GM08714 (cell line): ENCODE measurements around the gene CTDSP1.

Experiments
- H3K4me3 ChIP-seq: fragments of 200-500 bp; sonication (Bioruptor generic); 2 replicates; pipeline ENCODE4 v1.5.1; 2014; ENCODE audit warnings: mild to moderate bottlenecking, low read length, inconsistent platforms
- ZNF274 ChIP-seq: IDR thresholded peaks from 2 replicates; pipeline ENCODE4 v1.6.1; 2012; ENCODE audit warnings: mild to moderate bottlenecking, low read depth, low read length

Gene CTDSP1

DNA sequence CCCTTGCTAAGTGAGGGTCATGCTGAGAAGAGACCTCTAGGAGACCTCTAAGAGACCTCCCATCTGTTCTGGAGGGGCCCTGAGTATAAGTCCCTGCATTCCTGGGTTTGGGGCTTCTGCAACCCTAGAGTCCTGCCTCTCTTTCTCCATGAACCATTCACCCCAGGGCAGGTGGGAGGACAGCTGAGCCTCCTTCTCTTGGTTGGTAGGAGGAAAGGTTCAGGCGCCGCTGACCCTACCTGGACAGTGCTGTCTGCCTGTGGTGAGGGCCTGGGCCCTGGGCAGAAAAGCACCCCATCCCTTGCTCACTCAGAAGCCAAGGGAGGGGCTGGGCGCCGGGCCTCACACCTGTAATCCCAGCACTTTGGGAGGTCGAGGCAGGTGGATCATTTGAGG, 18.7 kb downstream of the CTDSP1 start:
- TF ChIP-seq ZNF274: no peak
- no peak overlapping the region for H3K4me3 ChIP-seq

DNA sequence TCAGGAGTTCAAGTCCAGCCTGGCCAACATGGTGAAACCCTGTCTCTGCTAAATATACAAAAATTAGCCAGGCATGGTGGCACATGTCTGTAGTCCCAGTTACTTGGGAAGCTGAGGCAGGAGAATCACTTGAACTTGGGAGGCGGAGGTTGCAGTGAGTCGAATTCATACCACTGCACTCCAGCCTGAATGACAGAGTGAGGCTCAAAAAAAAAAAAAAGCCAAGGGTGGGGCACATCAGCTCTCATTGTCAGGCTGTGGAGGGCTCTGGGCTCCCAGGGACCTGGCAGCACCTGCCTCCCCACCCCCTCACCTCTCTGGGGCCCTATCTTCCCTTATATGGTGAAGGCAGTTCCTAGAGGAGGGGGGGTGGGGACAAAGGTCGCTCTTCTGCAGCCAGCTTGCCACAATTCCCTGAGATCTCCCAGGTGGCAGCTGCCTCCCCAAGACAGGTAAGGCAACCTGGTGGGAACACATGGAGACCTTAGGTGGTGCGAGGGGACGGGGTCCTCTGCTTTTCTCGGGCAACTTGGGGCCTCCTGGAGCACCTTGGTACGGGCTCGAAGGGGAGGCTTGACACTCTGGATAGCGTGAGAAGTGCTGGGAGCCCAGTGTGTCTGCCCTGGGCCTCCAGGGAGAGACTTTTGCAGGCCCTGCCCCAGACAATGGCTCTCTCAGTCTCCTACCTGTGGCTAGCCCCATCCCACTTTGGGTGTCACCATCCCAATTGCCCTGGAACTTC, 19.2 kb downstream of the CTDSP1 start, which contains the start of gene VIL1:
TSS of gene VIL1 (plus strand) at position 407 of the 742 bp plus-strand sequence. CDS start 4,656 bp downstream, outside the sequence.
- no peak within 1 kb of the TSS for H3K4me3 ChIP-seq
- no peak for TF ChIP-seq ZNF274

DNA sequence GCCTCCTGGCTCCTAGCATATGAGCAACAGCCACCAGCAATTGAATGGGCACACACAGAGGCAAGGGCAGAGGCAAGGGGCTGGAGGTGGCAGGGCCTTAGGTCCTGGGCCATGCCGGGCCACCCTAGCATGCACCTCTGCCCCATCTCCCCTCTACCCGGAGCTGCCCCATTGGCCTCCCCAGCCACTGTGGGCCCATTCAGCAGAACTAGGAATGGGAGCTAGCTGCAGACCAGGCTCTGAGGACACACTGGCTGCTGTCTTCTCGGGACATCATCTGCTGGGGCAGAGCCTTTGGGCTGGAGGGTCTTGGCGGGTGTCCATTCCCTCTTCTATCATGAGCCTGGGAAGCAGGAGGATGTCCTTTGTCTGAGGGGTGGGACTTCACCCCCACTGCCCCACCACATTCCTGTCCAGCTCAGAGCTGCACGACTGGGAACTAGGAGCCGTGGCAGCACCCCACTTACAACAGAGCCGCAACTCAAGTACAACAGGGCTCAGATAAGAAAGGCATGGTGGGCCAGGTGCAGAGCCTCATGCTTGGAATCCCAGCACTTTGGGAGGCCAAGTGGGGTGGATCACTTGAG, 20.1 kb downstream of the CTDSP1 start:
- no peak overlapping the region for H3K4me3 ChIP-seq
- TF ChIP-seq ZNF274: no peak

DNA sequence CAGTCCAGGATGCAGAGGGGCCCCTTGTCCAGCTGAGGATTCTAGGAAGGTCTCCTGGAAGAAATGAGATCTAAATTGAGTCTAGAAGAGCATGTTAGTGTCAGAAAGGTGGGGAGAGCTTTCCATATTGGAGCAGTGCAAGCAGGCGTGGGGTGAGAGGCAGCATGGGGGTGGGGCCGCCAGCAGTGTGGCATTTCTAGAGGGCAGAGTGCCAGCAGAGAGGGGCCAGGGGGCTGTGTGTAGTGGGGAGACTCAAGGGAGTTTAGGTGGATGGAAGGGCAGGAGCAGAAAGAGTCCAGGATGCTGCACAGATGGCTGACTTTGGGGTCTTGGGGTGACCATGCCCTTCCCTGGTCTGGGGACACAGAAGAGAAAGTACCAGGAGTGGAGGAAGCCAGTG, 21.4 kb downstream of the CTDSP1 start:
- no peak overlapping the region for H3K4me3 ChIP-seq
- TF ChIP-seq ZNF274: no peak

DNA sequence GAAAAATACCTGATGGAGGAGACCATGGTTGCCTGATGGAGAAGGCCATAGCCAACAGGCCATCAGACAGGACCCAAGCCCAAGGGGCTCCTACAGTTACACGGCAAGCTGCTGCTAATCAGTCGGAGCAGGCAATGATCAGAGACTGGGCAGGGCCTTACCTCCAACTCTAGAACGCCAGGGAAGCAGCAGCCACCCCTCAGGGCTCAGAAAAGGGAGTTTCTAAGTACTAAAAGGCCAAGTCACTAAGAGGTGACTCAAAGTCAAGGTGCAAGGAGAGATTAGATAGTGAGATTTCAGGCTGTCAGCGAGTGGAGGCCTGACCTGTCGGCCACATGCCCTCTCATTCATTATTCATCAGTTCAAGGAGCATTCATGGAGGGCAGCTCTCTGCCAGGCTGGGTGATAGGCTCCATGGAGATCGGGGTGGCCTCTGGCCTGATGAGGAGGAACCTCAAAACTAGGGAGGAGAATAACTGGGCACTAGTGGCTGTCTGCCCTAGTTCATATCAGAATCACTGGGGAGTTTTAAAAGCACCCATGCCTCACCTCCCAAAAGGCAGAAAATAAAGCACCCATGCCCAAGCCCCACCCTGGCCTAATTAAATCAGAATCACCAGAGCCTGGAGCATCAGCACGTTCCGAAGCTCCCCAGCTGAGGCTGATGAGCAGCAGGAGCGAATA, 22.9 kb downstream of the CTDSP1 start:
- TF ChIP-seq ZNF274: no peak
- no peak overlapping the region for H3K4me3 ChIP-seq

DNA sequence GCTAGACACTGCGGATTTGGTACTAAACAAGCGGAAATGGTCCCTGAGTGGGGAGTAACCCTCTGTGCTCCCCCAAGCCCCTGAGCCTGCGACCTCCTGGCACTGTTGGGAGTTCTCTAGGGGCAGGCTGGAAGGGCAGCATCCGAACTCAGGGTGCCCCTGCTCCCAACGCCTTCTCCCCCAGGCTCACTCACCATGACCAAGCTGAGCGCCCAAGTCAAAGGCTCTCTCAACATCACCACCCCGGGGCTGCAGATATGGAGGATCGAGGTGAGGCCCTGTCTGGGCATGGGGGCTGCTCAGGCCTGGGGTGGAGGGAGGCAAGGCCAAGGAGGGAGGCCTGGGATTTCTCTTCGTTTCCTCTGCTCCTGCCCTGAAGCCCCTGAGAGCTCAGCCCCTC, 23.9 kb downstream of the CTDSP1 start:
- TF ChIP-seq ZNF274: no peak
- H3K4me3 ChIP-seq: no peak overlapping the region

DNA sequence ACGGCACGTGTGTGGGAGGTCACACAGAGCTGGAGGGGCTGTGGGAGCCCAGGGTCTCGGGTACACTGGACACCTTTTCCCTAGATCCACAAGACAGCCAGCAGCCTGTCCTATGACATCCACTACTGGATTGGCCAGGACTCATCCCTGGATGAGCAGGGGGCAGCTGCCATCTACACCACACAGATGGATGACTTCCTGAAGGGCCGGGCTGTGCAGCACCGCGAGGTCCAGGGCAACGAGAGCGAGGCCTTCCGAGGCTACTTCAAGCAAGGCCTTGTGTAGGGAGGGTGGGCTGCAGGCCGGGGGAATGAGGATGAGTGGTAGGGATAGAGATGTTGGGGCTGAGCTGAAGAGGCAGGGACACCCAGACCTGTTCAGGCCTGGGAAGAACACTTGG, 25.9 kb downstream of the CTDSP1 start:
- no peak overlapping the region for H3K4me3 ChIP-seq

DNA sequence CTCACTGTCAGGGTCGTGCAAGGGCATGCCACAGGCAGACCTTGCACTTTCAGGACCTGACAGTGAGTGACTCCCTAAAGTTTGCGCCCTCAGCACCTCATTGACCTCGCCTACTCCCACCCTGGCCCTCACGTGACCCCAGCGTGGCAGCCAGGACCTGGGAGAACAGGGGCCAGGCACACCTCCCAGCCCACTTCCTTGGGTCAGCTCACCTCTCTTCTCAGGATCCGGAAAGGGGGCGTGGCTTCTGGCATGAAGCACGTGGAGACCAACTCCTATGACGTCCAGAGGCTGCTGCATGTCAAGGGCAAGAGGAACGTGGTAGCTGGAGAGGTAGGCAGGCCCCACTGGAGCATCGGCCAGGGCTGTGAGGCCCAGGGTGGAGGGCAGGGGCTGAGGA, 28.1 kb downstream of the CTDSP1 start:
- no peak for TF ChIP-seq ZNF274
- no peak overlapping the region for H3K4me3 ChIP-seq

More for the DNA sequence above, 25.9 kb downstream of the CTDSP1 start:
- TF ChIP-seq ZNF274: no peak

DNA sequence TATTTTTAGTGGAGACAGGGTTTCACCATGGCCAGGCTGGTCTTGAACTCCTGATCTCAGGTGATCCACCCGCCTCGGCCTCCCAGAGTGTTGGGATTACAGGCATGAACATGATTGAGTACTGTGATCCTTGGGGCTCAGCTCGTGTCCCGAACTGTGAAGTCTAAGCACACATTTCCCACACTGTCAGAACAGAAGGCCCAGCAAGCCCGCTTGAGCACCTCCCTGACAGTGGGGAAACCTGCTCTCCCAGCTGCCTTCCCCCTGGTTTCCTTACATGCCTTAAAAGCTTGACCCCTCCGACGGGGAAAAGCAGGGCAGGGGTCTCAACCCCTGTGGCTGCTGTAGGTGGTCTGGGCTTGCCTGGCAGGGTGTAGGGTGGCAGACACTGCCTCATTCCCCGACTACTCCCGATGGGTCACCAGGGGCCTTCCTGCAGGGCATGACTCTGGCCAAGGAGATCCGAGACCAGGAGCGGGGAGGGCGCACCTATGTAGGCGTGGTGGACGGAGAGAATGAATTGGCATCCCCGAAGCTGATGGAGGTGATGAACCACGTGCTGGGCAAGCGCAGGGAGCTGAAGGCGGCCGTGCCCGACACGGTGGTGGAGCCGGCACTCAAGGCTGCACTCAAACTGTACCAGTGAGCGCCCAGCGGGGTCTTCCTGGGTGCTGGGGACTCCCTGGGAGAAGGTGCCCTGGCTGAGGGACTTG, 29.3 kb downstream of the CTDSP1 start:
- no peak for TF ChIP-seq ZNF274
- no peak overlapping the region for H3K4me3 ChIP-seq

DNA sequence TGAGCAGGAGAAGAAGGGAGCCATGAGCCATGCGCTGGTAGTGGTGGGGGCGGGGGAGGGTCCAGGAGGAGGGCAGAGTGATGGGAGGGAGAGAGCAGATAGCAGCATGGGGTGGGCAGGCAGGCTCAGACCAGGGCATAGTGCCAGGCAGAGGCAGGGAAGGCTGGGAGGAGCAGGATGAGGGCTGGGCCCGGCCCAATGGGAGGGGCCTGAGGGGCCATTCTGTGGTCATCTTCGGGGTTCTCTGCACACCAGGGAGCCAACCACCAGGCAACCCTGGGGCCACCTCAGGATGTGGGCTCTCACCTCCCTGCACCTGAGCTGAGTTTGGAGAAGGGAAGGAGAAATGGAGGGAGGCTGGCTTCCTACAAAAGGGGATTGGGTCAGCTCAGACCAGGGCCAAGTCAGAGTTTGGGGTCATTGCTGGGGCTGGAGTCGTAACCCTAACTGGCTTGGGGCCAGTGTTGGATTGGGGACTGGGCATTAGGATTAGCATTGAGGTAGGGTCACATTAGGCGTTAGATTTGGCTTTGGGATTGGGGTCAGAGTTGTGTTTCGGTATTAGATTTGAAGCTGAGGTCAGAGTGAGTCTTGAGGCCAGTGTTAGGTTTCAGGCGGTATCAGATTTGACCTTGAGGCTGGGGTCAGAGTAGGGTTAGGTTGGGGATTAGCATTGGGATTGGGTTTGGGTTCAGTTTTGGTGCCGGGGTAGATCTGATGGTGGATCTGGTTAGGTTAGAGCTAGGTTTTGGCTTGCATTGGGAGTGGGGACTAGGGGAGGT, 30.4 kb downstream of the CTDSP1 start:
- no peak for TF ChIP-seq ZNF274
- H3K4me3 ChIP-seq: no peak overlapping the region

DNA sequence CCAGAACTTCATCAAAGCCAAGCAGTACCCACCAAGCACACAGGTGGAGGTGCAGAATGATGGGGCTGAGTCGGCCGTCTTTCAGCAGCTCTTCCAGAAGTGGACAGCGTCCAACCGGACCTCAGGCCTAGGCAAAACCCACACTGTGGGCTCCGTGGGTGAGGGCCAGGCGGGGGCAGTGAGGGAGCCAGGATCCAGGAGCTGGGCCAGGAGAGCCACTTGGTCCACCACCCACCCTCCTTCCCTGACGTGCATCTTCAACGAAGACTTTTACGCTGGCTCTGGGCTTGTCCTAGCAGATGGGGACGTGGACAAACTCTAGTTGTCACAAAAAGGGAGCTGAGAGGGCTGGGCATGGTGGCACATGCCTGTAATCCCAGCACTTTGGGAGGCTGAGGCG, 31.1 kb downstream of the CTDSP1 start:
- TF ChIP-seq ZNF274: no peak
- no peak overlapping the region for H3K4me3 ChIP-seq

DNA sequence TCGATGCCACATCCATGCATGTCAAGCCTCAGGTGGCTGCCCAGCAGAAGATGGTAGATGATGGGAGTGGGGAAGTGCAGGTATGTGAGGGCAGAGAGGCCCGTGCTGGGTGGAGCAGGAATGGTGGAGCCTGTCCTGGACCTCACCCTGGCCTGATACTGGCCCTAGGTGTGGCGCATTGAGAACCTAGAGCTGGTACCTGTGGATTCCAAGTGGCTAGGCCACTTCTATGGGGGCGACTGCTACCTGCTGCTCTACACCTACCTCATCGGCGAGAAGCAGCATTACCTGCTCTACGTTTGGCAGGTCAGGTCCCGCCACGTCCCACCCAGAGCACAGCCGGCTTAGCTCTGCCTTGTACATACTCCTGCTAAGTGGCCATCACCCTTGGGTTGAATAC, 32.2 kb downstream of the CTDSP1 start:
- H3K4me3 ChIP-seq: no peak overlapping the region
- no peak for TF ChIP-seq ZNF274

DNA sequence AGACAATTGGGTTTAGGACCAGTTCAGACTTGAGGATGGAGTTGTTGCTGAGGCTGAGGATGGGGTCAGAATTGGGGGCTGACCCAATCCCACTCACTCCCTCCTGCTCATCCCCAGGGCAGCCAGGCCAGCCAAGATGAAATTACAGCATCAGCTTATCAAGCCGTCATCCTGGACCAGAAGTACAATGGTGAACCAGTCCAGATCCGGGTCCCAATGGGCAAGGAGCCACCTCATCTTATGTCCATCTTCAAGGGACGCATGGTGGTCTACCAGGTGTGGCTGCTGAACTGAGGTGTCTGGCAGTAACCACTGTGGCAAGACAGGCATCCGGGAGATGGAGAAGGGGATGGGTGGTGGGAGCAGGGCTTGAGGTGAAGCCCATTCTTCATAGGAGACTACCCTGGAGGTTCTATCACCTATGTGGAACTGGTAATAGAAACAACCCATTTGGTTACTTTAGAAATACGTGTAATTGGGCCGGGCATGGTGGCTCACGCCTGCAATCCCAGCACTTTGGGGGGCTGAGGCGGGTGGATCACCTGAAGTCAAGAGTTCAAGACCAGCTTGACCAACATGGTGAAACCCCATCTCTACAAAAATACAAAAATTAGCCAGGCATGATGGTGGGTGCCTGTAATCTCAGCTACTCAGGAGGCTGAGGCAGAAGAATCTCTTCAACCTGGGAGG, 33.2 kb downstream of the CTDSP1 start:
- no peak overlapping the region for H3K4me3 ChIP-seq
- no peak for TF ChIP-seq ZNF274
